GM18873 (cell line): Measurements from ENCODE around the gene CAPRIN2.

ENCODE experiments used
- ATAC-seq: cut with Tn5 transposase; IDR thresholded peaks from one replicate; pipeline ENCODE4 v1.9.1; 2021; ENCODE audit warnings: mild to moderate bottlenecking, moderate library complexity, moderate number of reproducible peaks; ENCODE audit not compliant: unreplicated experiment, low FRiP score

The CAPRIN2 gene

GRCh38 chr12:30754750-30755394, at the start of gene CAPRIN2:
TSS of gene CAPRIN2 (minus strand) at chr12:30754951. CDS start at chr12:30753520, 1,431 bp downstream.
- ATAC-seq = peak; percentile 96

DNA sequence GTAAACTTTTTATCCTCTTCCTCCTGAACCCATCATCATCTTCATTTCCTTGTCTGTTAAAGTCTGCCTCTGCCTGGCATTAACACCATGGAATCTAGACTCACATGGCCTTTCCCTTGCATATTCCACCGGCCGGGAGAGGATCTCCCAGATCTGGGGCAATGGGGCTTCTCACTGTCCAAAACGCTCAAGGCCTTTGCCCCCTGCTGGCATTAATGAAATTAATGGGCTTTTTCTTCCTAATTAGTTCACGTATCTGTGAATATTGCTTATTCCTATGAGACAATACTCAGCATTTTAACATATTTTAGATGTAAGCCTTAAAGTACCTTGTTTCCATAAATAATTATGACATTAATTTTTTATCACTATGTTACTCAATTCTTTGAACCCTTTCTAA, 42.9 kb upstream of the CAPRIN2 start:
- no peak for ATAC-seq

DNA sequence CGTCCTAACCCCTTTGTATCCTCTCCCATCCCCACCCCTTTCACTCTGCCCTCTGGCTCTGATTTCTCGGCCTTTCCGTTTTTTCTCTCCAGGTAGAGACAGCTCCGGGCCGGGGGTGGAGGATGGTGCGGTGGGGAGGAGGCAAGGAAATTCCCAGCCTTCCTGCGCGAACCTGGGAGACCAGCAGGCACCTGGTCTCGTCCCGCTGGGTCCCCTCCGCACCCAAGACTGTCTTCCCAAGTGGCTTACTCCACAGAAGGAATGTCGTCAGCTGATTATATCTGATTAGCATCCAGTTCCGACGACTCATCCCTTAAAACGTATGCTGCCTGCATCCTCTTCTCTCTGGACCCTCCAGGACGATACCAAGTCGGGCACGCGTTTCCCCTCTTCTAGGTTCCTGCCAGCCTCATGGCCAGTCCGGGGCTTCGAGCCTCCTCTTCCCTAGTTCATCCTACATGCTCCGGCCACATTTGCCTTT, 42.2 kb upstream of the CAPRIN2 start:
- no peak for ATAC-seq

DNA sequence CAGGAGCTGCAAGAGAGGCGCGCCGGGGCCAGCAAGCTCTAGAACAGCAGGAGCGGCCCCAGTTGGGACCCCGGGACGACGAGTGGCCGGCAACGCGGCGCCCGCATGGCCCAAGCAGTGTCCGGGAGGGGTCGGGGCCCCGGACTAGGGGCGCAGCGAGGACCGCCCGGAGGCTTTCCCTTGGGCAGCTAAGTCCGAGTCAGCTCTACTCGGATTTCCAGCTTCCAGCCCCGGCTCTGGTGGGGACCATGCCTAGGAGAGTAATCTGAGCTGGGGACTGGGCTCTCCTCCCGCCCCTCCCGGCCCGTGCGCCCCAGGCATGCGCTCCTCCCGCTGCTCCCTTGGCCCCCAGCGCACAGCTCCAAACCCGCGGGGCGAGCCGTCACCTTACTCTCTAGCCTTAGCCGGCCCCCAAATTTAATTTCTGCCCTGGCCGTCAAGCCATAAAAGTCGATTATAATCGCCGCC, 41.6 kb upstream of the CAPRIN2 start:
- peak; percentile 16 for ATAC-seq

GRCh38 chr12:30795410-30796312, 40.9 kb upstream of the CAPRIN2 start:
- peak; percentile 74 for ATAC-seq

DNA sequence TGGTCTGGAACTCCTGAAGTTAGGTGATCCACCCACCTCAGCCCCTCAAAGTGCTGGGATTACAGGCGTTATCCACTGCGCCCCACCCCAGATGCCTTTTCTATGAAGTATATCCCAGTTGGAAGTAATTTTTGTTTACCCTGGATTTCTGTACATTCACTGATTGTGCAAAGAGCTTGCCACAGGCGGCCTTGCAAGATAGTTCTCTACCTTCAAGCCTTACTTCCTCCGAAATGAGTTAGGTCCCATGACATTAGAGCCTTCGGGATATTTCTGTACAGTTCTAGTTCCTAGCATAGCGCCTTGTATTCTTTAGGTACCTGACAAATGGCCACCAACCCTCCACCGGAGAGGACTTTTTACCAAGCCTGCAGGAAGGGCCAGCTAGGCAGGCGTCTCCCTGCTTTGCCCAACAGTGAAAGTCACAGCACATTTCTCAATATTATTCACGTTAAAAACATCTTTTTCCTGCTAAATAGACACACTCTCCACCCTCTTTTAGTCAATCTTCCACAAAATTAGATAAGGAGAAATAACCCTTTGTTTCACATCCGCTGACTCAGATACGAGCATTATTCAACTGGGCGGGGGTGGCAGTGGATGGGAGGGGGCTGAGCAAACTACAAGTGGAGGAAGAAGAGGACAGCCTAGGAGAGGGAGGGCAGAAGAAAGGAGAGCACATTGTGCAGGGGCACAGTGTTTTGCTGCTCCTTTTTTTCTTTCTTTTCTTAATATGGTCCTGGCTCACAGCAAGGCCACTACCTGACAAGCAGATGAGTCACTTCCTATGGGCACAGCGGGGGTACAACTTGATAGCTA, 40.0 kb upstream of the CAPRIN2 start:
- no peak for ATAC-seq

- ATAC-seq = no peak
These were observed 39.3 kb upstream of the CAPRIN2 start for GRCh38 chr12:30794020-30794419.

DNA sequence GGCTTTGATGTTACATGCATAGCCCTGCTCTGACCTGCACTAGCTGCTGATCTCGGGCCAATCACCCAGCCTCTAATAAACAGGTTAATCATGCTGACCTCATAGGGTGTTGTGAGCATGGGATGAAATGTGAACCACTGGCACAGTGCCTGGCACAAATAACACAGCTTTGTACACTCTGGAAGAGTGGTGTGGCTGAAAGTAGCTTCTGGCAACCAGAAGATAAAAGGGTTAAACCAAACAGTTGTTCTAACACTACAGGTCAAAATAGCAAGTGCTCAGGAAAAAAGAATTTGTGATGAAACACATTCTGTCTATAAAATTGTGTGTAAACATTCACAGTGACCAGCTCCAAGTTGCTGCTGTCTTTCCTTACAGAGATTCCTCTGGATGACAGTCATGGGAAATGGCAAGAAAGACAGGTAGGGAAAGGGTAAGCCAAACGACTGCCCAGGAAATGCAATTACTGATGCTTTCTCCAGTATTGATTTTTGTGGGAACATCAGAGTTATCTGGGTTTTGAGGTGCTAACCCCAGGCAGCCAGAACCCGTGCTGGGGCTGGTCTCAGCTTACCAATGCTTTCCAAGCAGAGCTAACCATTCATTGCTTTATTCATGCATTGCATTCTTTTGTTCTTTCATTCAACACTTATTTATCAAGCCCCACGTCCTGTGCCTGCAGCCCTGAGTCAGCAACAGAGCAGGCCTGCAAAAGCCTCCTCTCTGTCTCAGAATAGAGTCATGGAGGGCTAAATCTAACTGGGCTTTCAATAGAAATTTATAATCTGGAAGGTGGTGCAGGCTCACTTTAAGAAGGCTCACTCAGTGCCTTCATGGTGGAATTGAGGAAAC, 38.1 kb upstream of the CAPRIN2 start:
- ATAC-seq = no peak

DNA sequence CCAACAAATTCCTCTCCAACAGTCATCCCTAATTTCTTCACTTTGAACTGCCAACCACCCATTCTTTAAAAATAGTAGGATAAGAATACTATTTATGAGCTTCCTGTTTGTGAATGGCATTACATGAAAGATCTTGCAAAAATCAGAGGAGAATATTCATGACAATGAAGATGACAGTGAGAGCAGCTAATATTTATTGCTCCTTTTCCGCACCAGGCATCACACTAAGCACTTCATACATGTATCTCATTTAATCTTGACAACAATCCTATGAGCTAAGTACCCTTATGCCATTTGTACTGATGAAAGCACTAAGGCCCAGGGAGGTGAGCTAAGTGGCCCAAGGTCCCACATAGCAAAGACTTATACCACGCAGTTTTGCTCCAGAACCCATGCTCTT, 37.3 kb upstream of the CAPRIN2 start:
- ATAC-seq = no peak

DNA sequence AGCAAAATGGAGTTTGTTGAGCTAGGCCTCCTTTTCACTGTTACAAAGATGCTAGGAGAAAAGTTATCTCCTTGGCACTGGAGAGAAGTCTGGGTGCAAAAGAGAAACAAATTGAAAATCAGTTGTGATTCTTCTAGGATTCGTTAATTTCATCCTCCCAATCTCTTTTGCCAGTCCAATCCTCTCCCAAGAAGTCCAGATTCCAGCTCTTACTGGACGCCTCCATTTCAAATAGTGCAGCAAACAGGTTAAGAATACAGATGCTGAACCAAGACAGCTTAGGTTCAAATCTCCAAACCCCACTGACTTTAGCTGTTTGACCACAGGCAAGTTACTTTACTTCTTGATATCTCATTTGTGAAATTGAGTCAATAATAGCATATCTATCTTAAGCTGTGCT, 34.0 kb upstream of the CAPRIN2 start:
- no peak for ATAC-seq

GRCh38 chr12:30785630-30786029, 30.9 kb upstream of the CAPRIN2 start:
- no peak for ATAC-seq

DNA sequence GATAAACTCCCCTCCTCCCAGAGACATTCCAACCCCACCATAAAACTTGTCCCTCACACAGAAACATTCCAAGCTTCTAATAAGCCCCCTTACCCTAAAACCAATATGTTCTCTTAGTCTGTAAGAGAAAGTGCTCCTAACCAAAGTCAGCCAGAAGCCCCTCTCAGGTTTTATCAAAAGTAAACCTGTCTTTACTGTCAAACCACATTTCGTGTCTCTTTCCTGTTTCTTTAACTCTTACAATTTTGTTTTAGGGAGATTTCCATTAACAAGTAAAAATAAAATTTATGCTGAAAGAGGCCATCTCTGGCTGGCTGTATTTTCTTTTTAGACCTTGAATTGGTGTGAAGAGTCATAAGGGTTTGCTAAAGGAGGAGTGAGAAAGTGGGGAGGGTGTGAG, 29.8 kb upstream of the CAPRIN2 start:
- ATAC-seq = no peak

DNA sequence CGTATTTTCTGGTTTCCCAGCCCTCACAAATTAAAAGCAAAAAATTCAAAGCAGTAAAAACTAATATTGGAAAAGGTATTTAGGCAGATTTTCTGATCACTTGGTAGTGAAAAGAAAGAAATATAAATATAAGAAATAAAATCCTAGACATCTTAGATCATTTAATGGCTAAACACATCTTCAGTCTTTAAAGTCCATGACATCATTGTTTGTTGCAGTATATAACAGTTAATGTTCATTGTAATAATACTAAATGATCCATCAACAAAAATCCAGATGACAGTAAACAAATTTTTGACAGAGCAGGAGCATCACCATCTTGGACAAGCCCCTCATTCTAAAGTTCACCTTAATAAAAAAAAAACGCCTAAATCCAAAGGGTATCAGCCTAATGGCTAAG, 29.2 kb upstream of the CAPRIN2 start:
- no peak for ATAC-seq

GRCh38 chr12:30782316-30783173, 27.8 kb upstream of the CAPRIN2 start:
- ATAC-seq = no peak

DNA sequence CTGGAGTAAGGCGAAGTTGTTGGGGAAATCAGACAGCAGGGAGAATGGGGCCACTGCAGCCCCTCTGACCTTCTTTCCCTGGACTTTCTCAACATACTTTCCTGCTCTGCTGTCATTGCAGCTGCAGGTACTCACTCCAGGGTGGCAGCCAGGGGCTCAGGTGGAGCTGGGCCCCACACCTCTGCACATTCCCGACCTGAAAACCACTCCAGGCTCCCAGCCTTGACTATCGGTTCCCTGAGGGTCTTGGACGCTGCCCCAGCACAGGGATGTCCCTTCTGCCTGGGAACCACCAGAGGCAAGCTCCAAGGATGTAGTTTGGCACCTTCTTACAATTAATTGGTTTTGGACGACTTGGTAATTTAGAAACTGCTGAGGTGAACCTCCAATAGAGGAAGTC, 24.8 kb upstream of the CAPRIN2 start:
- no peak for ATAC-seq

DNA sequence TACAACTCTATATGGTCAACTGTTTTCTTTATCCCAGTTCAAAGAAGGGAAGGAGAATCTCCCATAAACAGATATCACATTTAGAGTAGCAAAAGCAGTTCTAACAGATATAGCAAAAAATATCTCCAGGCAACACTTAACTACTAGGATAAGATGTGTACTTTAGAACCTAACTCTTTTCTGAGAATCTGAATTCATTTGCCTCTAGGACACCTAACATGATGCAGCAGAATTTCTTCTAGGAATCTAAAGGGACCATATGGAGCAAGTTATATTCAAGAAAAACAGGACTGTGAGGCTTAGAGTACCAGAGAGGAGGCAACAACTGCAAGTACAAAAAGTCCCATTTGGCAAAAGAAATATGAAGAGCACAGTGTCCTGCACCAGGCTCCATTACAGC, 24.4 kb upstream of the CAPRIN2 start:
- no peak for ATAC-seq

DNA sequence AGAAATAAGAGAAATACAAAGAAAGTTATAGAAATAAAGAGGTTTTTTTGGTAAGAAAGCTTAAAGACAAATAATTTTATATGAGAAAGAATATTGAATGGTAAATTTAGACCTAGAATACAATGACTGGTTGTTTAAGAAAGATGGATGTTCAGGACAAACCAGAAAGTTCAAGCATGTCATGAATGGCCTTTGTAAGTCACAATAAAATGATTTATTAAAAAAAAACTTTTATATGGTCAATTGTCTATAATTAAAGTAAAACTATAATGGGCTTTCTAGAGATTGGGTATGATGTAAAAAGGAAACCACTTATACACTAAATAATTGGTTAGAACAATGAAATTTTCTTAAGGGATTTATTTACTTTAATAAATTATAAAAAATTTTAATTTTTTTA, 19.8 kb upstream of the CAPRIN2 start:
- no peak for ATAC-seq

- ATAC-seq = no peak
These were observed 15.1 kb upstream of the CAPRIN2 start for GRCh38 chr12:30769802-30770201.

DNA sequence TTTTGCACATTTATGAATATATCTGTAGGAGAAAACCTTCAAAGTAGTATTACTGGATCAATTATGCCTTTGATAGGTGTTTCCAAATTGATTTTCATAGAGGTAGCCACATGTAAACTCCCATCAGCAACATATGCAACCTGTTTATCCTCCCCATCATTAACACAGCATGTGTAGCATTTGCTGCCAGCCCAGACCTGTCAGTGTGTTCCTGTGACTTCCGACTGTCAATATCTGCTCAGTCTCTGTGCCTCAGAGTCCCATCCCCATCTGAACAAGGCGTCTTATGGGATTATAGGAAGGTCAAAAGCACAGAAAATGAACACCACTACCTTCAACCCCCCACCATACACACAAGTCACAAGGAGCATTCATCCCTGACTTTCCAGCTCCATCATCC, 9.5 kb upstream of the CAPRIN2 start:
- no peak for ATAC-seq
